Endothelial cell of umbilical vein (primary cell): ENCODE measurements around the gene MS4A3. TPM values are rescaled to one million over a fixed set of nuclear protein-coding genes. Genes with fewer than 3 reads are reported as not detected.
"Not testable (repeated sequence)": the region's sequence is repeated elsewhere in the genome, so short reads cannot be mapped to it uniquely, and the experiment has no call there.

Source experiments
- BruUV-seq: library from RNA; stranded (reverse); fragments of 400-500 nt; replicated peaks from 2 replicates; lab custom pipeline; 2021; lab: Mats Ljungman, UMichigan
- CTCF ChIA-PET: fragments of 300-600, 350-600 bp; sonication (Branson Sonifier 250); formaldehyde crosslinking; loops from one replicate; lab custom pipeline; 2021; ENCODE audit warnings: antibody characterized with exemption, inconsistent platforms; lab: Charles Lee
- POLR2A ChIA-PET: fragments of 300-600, 350-600 bp; sonication (Branson Sonifier 250); formaldehyde crosslinking; loops from one replicate; lab custom pipeline; 2021; ENCODE audit warnings: antibody characterized with exemption, inconsistent platforms; lab: Charles Lee
- DNase-seq: peaks from one replicate; pipeline ENCODE4 v3.0.0-alpha.2; 2011; ENCODE audit warnings: low read depth, low spot score
- FAIRE-seq: peaks from 2 replicates; lab custom pipeline; 2011; peaks lifted over from hg19 to GRCh38; lab: Jason Lieb, UNC
- H2AFZ ChIP-seq: 2 replicates; pipeline ENCODE4 v1.6.0; 2012; ENCODE audit warnings: low read depth, low read length, control low read depth, inconsistent platforms
- H3K27ac ChIP-seq: 2 replicates; pipeline ENCODE4 v1.5.1; 2011; ENCODE audit warnings: low read depth, mild to moderate bottlenecking, control low read depth, low read length, moderate library complexity; ENCODE audit not compliant: insufficient read depth
- H3K27me3 ChIP-seq, 2 experiments: 2 replicates each; pipeline versions ENCODE4 v1.6.0 to v1.6.1; 2011; ENCODE audit warnings: low read length in 2 of 2, mixed read lengths in 1 of 2; ENCODE audit not compliant: control insufficient read depth in 2 of 2, insufficient read depth in 2 of 2
- H3K36me3 ChIP-seq, 2 experiments: 2 replicates in 1 of 2; 3 replicates in 1 of 2; pipeline ENCODE4 v1.5.1; 2011; ENCODE audit warnings: low read length in 2 of 2, mild to moderate bottlenecking in 1 of 2, moderate library complexity in 1 of 2; ENCODE audit not compliant: control insufficient read depth in 2 of 2, insufficient read depth in 2 of 2; ENCODE audit errors: extremely low read depth in 1 of 2
- H3K4me1 ChIP-seq: 3 replicates; pipeline ENCODE4 v1.5.1; 2011; ENCODE audit warnings: mild to moderate bottlenecking, low read length; ENCODE audit not compliant: control insufficient read depth, insufficient read depth; ENCODE audit errors: extremely low read depth
- H3K4me2 ChIP-seq: 2 replicates; pipeline ENCODE4 v1.6.1; 2011; ENCODE audit warnings: low read length, control low read depth, mixed read lengths; ENCODE audit not compliant: insufficient read depth
- H3K4me3 ChIP-seq, 3 experiments: fragments of 200-600 bp in 1 of 3; sonication (generic), shearing (Covaris generic) in 1 of 3; replicated peaks in 1 of 3; 2 replicates each; pipeline ENCODE4 v1.5.1; 2011 to 2016; ENCODE audit warnings: control low read depth in 3 of 3, low read length in 3 of 3, mild to moderate bottlenecking in 2 of 3, inconsistent platforms in 1 of 3, low read depth in 1 of 3, moderate library complexity in 1 of 3; ENCODE audit not compliant: insufficient read depth in 1 of 3
- H3K79me2 ChIP-seq: 2 replicates; pipeline ENCODE4 v1.6.0; 2012; ENCODE audit warnings: low read length, inconsistent platforms; ENCODE audit not compliant: control insufficient read depth, insufficient read depth
- H3K9ac ChIP-seq: replicated peaks from 2 replicates; pipeline ENCODE3; 2011; ENCODE audit warnings: low read length, control low read depth; ENCODE audit not compliant: insufficient read depth; ENCODE audit errors: extremely low read depth
- H3K9me1 ChIP-seq: replicated peaks from 3 replicates; pipeline ENCODE4 v1.6.0; 2011; ENCODE audit warnings: mild to moderate bottlenecking, low read length; ENCODE audit not compliant: control insufficient read depth, insufficient read depth; ENCODE audit errors: extremely low read depth
- H3K9me3 ChIP-seq: replicated peaks from 2 replicates; pipeline ENCODE4 v1.5.1; 2012; ENCODE audit warnings: low read length, inconsistent platforms; ENCODE audit not compliant: control insufficient read depth, insufficient read depth
- H4K20me1 ChIP-seq: replicated peaks from 2 replicates; pipeline ENCODE3; 2011; ENCODE audit warnings: mild to moderate bottlenecking, low read length; ENCODE audit not compliant: control insufficient read depth, insufficient read depth; ENCODE audit errors: extremely low read depth
- JUN ChIP-seq: IDR thresholded peaks from 2 replicates; pipeline ENCODE4 v1.6.1; 2011; ENCODE audit warnings: borderline replicate concordance, low read depth; ENCODE audit not compliant: insufficient read length, insufficient read depth
- POLR2A ChIP-seq: IDR thresholded peaks from 2 replicates; pipeline ENCODE4 v1.6.1; 2012; ENCODE audit warnings: low read depth, mild to moderate bottlenecking, control low read depth, low read length
- POLR2AphosphoS5 ChIP-seq: IDR thresholded peaks from 2 replicates; pipeline ENCODE4 v1.6.1; 2012; ENCODE audit warnings: low read depth, mild to moderate bottlenecking, control low read depth, low read length, moderate library complexity; ENCODE audit not compliant: insufficient read depth
- dilution Hi-C: fragments of 300-500 bp; cut with MboI; formaldehyde crosslinking; loops from one replicate; pipeline ENCODE4 v1.15.0; 2019; ENCODE audit warnings: low sequenced_read_pairs; ENCODE audit not compliant: extremely low pct_ligation_motif_present
- intact Hi-C: fragments of 100-400 bp; cut with micrococcal nuclease; formaldehyde crosslinking; loops from one replicate; pipeline ENCODE4 v1.10.0; 2022
- polyA plus RNA-seq, 4 experiments: library from polyadenylated mRNA; depleted of rRNA in 3 of 4; stranded (reverse) in 3 of 4; unstranded in 1 of 4; fragments of >200 nt; gene quantifications; 2 replicates each; pipeline versions ENCODE4 v1.2.1 to v1.2.3, GENCODE V29; 2011 to 2012; ENCODE audit warnings: missing spikeins in 1 of 4
- total RNA-seq: library from RNA; stranded (reverse); gene quantifications from 2 replicates; pipeline ENCODE4 v1.2.3, GENCODE V29; 2021
- TF ChIP-seq, protein P1 (sequence below): IDR thresholded peaks from 2 replicates; pipeline ENCODE4 v1.6.1; 2011; ENCODE audit not compliant: insufficient read depth, insufficient read length

The MS4A3 gene
- total and polyA plus RNA-seq, 2 donors (not counting 3 experiments of a cell fraction or from before 2014, with no cell fraction given): not detected

DNA sequence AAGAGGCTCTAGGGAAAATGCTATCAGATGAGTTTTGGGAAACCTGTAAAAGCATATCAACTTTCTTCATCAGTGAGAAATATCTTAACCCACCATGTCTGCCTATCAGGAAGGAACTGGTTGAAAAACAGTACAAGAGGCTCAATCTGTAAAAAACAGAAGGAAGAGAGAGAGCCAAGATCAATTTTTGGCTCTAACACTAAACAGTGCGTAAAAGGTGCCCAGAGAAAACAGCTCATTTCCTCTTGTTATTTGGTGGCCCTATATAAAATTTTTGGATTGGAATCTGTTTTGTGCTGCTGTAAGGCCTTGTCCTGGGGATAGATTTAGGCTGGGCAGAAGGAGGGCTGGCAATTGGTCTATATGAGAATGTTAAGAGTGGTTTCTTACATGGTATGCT lies 44.1 kb downstream of the MS4A3 start:
- Histone ChIP-seq H3K79me2 (no peaks in the 10 kb centered on the region), H4K20me1 (no peaks in the 10 kb centered on the region), H3K4me2 (no peak overlapping the region), H3K9ac (no peak overlapping the region), H3K9me1 (no peaks in the 10 kb centered on the region), H3K4me1 (peaks cover 40% of the 10 kb centered on the region), H3K9me3 (no peaks in the 10 kb centered on the region), H3K4me3 (no peak overlapping the region), H3K36me3 (no peaks in the 10 kb centered on the region), H2AFZ (no peak overlapping the region), H3K27ac (peak overlapping the region; percentile 51), H3K27me3 (no peaks in the 10 kb centered on the region)
- peak; percentile 91 for DNase-seq
- intact Hi-C loops (loop anchor here (1.0 to 2.0 kb wide), 4 partner anchors 24 to 94 kb away; no protein-coding TSS in a partner anchor), dilution Hi-C loops (no loop called here)
- TF ChIP-seq, protein P1, sequence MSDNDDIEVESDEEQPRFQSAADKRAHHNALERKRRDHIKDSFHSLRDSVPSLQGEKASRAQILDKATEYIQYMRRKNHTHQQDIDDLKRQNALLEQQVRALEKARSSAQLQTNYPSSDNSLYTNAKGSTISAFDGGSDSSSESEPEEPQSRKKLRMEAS: no peak
- TF ChIP-seq POLR2AphosphoS5: peak; percentile 23
- TF ChIP-seq JUN: peak; percentile 15
- no TSS peak for BruUV-seq
- no peak for FAIRE-seq
- ChIA-PET POLR2A (no interaction called here), CTCF (interaction anchor here (0.9 to 1.2 kb wide), 2 partner anchors 61 to 151 kb away, joined by 3 read pairs; no protein-coding TSS in a partner anchor)

DNA sequence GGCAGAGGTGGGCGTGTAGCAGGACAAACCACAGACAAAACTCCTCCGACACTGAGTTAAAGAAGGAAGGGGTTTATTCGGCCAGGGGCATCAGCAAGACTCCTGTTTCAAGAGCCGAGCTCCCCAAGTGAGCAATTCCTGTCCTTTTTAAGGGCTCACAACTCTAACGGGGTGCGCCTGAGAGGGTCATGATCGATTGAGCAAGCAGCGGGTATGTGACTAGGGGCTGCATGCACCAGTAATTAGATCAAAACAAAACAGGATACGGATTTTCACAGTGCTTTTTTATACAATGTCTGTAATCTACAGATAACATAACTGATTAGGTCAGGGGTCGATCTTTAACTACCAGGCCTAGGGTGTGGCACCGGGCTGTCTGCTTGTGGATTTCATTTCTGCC lies 44.9 kb downstream of the MS4A3 start:
- H4K20me1 ChIP-seq, BruUV-seq, H3K36me3 ChIP-seq, dilution Hi-C loops, H3K27me3 ChIP-seq, CTCF ChIA-PET, H3K9me1 ChIP-seq, H3K79me2 ChIP-seq, H3K9me3 ChIP-seq, POLR2A ChIA-PET, FAIRE-seq, H3K4me3 ChIP-seq: not testable (repeated sequence)
- DNase-seq: peak; percentile 57
- peak overlapping the region; percentile 23 for H3K9ac ChIP-seq
- intact Hi-C loops: loop anchor here (2.0 kb wide), 1 partner anchor 23 kb away; no protein-coding TSS in a partner anchor
- TF ChIP-seq POLR2A: peak; percentile 57
- H3K4me1 ChIP-seq: peaks cover 40% of the 10 kb centered on the region
- peak overlapping the region; percentile 51 for H3K27ac ChIP-seq
- peak overlapping the region; percentile 31 for H3K4me2 ChIP-seq
- peak overlapping the region; percentile 77 for H2AFZ ChIP-seq

DNA sequence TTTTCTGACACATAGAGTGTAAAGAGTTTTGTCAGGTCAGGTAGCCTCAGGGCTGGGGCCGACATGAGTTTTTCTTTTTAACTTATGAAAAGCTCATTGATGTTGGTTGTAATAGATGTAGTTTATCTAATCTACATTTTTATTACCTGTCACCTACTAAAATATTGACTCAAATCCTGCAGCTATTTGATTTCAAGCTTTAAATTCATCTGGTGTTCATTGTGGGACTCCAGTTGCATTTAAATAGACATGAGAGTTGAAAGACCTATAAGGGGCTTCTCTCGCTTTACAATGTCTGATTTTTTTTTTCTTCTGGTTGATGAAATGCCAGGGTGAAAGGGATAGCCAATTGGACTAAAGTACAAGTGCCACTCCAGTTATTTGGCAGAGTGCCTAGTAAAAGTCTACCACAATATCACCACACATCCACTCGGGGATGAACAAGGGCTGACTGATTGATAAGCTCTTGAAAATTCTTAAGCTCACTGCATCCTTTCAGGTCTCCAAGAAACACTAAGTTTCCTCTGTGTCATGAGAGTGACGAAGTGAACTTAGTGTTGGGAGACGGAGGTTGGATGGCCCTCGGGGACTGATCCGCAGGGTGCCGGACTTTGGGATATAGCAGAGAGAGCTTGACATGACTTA lies 48.1 kb downstream of the MS4A3 start:
- H3K4me3 ChIP-seq, dilution Hi-C loops: not testable (repeated sequence)

More for the DNA sequence above, 48.1 kb downstream of the MS4A3 start:
- H3K9me3 ChIP-seq, intact Hi-C loops, H3K36me3 ChIP-seq, H3K9me1 ChIP-seq, BruUV-seq, DNase-seq, H3K27me3 ChIP-seq, H4K20me1 ChIP-seq, FAIRE-seq, H3K27ac ChIP-seq, POLR2A ChIA-PET, H3K4me2 ChIP-seq, H3K9ac ChIP-seq, H3K79me2 ChIP-seq, H2AFZ ChIP-seq: not testable (repeated sequence)
- H3K4me1 ChIP-seq: peaks cover 29% of the 10 kb centered on the region
- CTCF ChIA-PET: interaction anchor here (0.6 to 0.7 kb wide), 2 partner anchors 14 to 18 kb away, joined by 3 read pairs; no protein-coding TSS in a partner anchor
